GM13977 (cell line): ENCODE data around the gene KLHL36.

Experiments used
- DNase-seq: peaks from one replicate; pipeline ENCODE4 v3.0.0; 2012; ENCODE audit warnings: low spot score
- in situ Hi-C: fragments of 300-500 bp; cut with MboI; formaldehyde crosslinking; loops from one replicate; pipeline ENCODE4 v1.12.0; 2022; ENCODE audit warnings: low sequenced_read_pairs, low pct_unique_long_range_greater_than_20kb, mixed read lengths, inconsistent platforms; ENCODE audit not compliant: unreplicated experiment
- TF ChIP-seq, protein P1 (sequence below): IDR thresholded peaks from 2 replicates; pipeline ENCODE4 v1.5.1; 2012; ENCODE audit warnings: mild to moderate bottlenecking, control low read depth; ENCODE audit not compliant: insufficient read depth; ENCODE audit errors: extremely low read depth, missing control alignments

The KLHL36 gene

DNA sequence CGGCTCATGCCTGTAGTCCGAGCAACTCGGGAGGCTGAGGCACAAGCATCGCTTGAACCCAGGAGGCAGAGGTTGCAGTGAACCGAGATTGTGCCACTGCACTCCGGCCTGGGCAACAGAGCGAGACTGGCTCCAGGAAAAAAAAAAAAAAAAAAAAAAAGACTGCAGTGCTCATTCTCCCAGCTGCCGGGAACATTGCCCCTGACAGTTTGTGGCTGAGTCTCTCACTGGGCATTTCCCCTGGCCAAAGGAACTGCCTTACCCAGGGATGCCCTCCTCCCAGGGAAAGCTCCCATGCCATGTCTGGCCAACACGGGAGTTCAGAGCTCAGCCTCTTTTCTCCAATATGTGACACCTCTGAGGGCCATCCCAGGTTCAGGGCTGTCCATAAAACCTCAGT is 30.2 kb downstream of the KLHL36 start:
- in situ Hi-C loops, result no loop called here
- no peak for DNase-seq
- TF ChIP-seq, protein P1, sequence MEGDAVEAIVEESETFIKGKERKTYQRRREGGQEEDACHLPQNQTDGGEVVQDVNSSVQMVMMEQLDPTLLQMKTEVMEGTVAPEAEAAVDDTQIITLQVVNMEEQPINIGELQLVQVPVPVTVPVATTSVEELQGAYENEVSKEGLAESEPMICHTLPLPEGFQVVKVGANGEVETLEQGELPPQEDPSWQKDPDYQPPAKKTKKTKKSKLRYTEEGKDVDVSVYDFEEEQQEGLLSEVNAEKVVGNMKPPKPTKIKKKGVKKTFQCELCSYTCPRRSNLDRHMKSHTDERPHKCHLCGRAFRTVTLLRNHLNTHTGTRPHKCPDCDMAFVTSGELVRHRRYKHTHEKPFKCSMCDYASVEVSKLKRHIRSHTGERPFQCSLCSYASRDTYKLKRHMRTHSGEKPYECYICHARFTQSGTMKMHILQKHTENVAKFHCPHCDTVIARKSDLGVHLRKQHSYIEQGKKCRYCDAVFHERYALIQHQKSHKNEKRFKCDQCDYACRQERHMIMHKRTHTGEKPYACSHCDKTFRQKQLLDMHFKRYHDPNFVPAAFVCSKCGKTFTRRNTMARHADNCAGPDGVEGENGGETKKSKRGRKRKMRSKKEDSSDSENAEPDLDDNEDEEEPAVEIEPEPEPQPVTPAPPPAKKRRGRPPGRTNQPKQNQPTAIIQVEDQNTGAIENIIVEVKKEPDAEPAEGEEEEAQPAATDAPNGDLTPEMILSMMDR, result no peak

DNA sequence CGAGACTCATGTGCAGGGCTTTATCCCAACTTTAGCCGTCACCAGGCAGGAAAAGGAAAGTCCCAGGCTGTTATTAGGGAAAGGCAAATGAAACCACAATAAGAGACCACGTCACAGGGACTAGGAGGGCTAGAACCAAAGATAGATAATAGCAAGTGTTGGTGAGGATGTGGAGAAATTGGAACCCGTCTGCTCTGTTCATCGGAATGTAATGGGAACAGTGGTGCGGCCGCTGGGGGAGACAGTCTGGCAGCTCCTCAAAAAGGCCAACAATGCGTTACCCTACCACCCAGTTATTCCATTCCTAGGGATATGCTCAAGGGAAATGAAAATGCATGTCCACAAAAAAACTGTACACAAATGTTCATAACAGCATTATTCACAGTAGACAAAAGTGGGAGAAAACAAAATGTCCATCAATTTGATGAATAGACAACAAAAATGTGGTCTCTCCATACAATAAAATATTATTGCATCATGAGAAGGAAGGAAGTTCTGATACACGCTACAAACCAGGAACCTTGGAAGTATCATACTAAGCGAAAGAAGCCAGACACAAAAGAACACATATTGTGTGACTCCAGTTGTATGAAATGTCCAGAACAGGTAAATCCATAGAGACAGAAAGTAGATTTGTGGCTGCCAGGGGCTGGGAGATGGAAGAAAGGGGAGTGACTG is 32.0 kb downstream of the KLHL36 start:
- DNase-seq, result no peak
- TF ChIP-seq, protein P1, result no peak
- in situ Hi-C loops, result no loop called here

DNA sequence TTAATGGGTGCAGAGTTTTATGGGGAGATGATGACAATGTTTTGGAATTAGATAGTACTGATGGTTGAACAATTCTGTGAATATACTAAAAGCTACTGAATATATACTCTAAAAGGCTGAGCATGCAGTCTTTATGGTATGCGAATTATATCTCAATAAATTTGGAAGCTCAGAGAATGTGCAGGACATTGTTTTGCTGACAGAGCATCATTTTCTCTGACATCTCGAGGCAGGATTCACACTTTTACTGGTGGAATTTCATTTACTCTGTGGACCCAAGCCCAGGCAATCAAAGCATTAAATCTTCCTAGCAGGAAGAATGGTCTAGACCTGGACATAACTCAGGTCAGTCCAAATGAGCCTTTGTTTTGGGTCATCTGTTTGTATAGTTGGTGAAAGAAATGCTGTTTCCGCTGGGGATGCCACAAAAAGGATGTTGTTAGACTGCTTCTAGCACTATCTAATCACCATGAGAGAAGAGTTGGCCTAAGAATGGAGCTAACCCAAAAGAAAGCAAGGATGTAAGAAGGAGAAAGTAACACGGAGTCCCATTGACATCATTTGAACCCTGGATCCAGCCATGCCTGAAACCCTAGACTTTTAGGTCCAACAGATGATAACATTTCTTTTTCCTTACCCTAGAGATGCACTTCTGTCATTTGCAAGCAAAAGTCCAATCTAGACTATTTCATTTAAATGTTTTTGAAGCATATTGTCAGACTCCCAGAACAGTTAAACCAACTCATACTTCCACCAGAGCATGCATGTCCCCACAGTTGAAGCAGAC is 32.7 kb downstream of the KLHL36 start:
- TF ChIP-seq, protein P1, result no peak
- DNase-seq, result no peak
- in situ Hi-C loops, result no loop called here

DNA sequence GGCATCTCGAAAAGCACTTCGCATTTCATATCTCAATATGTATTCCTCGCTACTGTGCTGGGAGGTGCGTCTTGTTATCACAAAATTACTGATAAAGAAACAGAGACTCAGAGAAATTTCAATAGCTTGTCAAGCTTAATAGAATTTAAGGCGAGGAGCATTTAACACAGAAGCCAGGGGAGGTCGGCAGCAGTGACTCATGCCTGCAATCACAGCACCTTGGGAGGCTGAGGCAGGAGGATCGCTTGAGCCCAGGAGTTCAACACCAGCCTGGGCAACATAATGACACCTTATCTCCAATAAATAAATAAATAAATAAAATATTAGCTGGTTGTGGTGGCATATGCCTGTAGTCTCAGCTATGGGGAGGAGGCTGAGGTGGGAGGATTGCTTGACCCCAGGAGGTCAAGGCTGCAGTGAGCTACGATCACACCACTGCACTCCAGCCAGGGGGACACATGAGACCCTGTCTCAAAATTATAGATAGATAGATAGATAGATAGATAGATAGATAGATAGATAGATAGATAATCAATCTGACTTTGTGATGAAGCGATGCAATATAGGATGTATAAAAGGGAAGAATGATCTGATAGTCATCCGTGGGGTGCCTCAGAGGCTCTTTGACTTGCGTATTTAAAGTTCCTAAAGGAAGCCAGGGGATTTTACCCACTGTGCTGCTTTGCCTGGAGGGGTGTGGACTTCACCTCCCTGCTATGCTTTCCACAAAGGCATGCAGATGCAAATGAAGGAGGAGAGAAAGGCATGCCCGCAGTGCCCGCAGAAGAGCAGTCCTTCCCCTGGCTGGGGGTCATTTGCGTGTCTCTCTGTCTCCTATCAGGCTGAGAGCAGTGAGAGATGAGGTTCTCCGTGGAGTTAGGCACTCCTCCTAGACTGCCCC is 35.6 kb downstream of the KLHL36 start:
- no peak for DNase-seq
- TF ChIP-seq, protein P1, result no peak
- in situ Hi-C loops, result no loop called here

DNA sequence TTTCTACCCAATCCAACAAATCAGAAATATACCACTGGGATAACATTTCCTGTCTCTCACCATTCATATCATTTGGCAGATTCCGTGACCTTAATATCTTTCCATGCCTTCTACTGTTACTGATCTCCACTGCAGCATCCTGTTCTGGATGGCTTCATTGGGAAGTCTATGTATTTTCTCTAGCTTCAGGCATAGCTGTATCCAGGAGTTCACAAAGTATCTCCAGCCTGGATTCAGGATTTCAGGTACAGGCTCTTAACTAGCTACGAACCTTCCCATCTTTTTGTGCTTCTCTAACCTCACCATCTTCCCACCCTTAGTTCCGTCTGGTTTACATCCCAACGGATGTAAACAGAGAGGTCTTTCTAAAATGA is 36.3 kb downstream of the KLHL36 start:
- in situ Hi-C loops, result no loop called here
- TF ChIP-seq, protein P1, result no peak
- DNase-seq, result no peak

DNA sequence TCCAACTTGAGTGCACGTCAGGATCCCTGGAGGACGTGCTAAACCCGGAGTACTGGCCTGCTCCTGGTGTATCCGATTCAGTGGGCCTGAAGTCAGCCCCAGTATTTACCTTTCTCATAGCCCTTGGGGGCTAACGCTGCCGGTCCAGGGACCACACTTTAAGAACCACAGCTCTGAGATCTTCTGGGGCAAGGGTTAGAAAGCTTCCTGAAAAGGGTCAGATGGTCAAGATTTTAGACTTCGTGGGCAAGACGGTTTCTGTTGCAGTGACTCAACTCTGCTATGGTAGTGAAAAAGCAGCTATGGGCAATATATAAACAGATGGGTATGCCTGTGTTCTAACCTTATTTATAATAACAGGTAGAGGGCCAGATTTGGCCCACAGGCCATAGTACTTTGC is 36.9 kb downstream of the KLHL36 start:
- TF ChIP-seq, protein P1, result no peak
- no peak for DNase-seq
- in situ Hi-C loops, result no loop called here
